Measurements from ENCODE around the gene RPS15.
A peak's percentile ranks its signal among the peaks of the same experiment; 100 is the strongest.

Gene RPS15

GRCh38 chr19:1457031-1457739 is 19.0 kb downstream of the RPS15 start:
- Histone ChIP-seq H3K27ac (ENCODE audit: low read depth, low read length) (no peak overlapping the region), H3K4me1 (ENCODE audit: control insufficient read depth, insufficient read depth, low read length) (no peaks in the 10 kb centered on the region), H3K4me3 (ENCODE audit: low read length) (no peak overlapping the region), H3K27me3 (ENCODE audit: control insufficient read depth, insufficient read depth, low read length) (peaks cover 43% of the 10 kb centered on the region), H3K36me3 (ENCODE audit: control insufficient read depth, insufficient read depth, low read length) (no peaks in the 10 kb centered on the region), H3K9ac (ENCODE audit: low read length) (no peak overlapping the region)

DNA sequence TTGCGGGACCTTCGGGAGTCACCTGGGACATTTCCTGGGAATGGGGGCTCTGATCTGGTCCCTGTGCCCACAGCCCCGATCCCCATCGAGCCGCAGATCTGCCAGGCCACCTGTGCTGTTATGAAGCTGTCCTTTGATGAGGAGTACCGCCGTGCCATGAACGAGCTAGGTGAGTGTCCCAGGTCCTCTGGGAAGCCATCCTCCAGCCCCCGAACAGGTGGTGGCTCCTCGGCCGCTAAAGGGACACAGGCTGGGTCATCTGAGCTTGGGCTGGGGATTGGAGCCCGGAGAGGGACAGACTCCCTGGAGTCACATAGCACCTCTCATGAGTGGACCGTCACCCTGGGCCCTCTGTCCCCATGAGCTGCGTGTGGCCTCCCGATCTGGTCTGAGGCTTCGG is 19.7 kb downstream of the RPS15 start:
- no peak overlapping the region for H3K27ac ChIP-seq (ENCODE audit: low read depth, low read length)
- no peaks in the 10 kb centered on the region for H3K36me3 ChIP-seq (ENCODE audit: control insufficient read depth, insufficient read depth, low read length)
- H3K9ac ChIP-seq (ENCODE audit: low read length) = no peak overlapping the region
- peaks cover 36% of the 10 kb centered on the region for H3K27me3 ChIP-seq (ENCODE audit: control insufficient read depth, insufficient read depth, low read length)
- H3K4me1 ChIP-seq (ENCODE audit: control insufficient read depth, insufficient read depth, low read length) = no peaks in the 10 kb centered on the region
- no peak overlapping the region for H3K4me3 ChIP-seq (ENCODE audit: low read length)

DNA sequence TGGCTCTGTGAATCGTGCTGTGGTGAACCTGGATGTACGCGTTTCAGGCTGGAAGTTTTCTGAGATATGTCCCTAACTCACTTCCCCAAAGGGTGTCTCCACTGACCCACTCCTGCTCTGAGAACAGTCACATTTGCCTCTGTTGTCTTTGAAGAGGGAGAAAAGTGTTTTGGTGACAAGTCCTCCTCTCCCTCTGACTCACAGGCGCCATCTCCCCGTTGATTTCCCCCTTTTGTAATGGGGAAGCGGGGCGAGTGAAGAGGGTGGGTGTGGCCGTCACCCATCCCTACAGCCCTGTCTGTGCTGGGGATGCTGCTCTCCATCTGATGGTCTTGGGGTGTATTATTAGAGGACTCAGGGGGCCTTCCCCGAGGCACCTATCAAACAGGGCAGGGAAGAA is 21.3 kb downstream of the RPS15 start:
- no peaks in the 10 kb centered on the region for H3K4me1 ChIP-seq (ENCODE audit: control insufficient read depth, insufficient read depth, low read length)
- no peak overlapping the region for H3K9ac ChIP-seq (ENCODE audit: low read length)
- H3K27ac ChIP-seq (ENCODE audit: low read depth, low read length) = no peak overlapping the region
- H3K4me3 ChIP-seq (ENCODE audit: low read length) = no peak overlapping the region
- H3K36me3 ChIP-seq (ENCODE audit: control insufficient read depth, insufficient read depth, low read length) = no peaks in the 10 kb centered on the region
- H3K27me3 ChIP-seq (ENCODE audit: control insufficient read depth, insufficient read depth, low read length) = peaks cover 24% of the 10 kb centered on the region

DNA sequence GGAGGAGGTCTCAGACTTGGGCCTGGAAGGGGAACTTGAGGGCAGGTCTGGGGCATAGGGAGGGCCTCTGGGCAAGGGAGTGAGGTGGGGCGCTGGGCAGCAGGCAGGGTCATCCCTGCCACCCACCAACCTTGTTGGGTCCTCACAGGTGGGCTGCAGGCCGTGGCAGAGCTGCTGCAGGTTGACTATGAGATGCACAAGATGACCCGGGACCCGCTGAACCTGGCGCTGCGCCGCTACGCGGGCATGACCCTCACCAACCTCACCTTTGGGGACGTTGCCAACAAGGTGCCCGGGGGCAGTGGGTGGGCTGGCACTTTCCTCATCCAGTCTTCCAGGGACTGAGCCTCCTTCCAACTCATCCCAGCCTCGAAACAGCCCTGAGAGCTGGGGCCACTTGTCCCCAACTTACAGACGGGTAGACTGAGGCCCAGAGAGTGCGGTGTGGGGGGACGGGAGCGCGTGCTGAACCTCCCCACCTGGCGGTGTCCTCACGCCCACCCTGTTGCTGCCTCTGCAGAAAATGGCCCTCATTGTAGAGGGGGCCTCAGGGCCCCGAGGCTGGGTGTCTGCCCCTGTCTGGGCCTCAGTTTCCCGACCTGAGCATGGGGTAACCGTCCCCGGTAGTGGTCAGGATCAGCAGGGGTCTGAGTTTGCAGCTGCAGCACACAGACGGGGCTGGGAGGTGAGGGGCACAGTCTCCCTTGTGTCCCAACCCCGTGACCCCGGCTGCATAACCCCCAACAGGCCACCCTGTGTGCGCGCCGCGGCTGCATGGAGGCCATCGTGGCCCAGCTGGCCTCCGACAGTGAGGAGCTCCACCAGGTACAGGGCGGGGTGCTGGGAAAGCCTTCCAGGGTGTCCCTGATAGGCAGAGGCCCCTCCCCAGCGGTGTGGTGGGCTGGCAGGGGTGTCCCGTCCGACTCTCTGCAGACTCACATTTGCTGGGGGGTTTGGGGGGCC is 22.1 kb downstream of the RPS15 start:
- H3K9ac ChIP-seq (ENCODE audit: low read length) = no peak overlapping the region
- no peaks in the 10 kb centered on the region for H3K36me3 ChIP-seq (ENCODE audit: control insufficient read depth, insufficient read depth, low read length)
- peaks cover 22% of the 10 kb centered on the region for H3K27me3 ChIP-seq (ENCODE audit: control insufficient read depth, insufficient read depth, low read length)

DNA sequence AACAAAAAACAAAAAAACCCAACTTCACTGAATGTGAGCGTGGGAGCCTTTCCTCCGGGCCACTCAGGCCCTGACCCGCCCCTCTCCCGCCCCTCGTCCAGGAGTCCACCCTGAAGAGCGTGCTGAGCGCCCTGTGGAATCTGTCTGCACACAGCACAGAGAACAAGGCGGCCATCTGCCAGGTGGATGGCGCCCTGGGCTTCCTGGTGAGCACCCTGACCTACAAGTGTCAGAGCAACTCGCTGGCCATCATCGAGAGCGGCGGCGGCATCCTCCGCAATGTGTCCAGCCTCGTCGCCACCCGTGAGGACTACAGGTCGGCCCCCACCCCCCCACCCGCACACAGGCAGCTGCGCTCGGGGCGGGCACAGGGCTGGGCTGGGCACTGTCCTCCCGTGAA is 23.7 kb downstream of the RPS15 start:
- Histone ChIP-seq H3K27ac (ENCODE audit: low read depth, low read length) (no peak overlapping the region), H3K9ac (ENCODE audit: low read length) (no peak overlapping the region), H3K27me3 (ENCODE audit: control insufficient read depth, insufficient read depth, low read length) (peaks cover 17% of the 10 kb centered on the region), H3K4me1 (ENCODE audit: control insufficient read depth, insufficient read depth, low read length) (no peaks in the 10 kb centered on the region), H3K36me3 (ENCODE audit: control insufficient read depth, insufficient read depth, low read length) (no peaks in the 10 kb centered on the region), H3K4me3 (ENCODE audit: low read length) (no peak overlapping the region)

More for the DNA sequence above, 22.1 kb downstream of the RPS15 start:
- no peak overlapping the region for H3K27ac ChIP-seq (ENCODE audit: low read depth, low read length)
- H3K4me3 ChIP-seq (ENCODE audit: low read length) = no peak overlapping the region
- no peaks in the 10 kb centered on the region for H3K4me1 ChIP-seq (ENCODE audit: control insufficient read depth, insufficient read depth, low read length)

DNA sequence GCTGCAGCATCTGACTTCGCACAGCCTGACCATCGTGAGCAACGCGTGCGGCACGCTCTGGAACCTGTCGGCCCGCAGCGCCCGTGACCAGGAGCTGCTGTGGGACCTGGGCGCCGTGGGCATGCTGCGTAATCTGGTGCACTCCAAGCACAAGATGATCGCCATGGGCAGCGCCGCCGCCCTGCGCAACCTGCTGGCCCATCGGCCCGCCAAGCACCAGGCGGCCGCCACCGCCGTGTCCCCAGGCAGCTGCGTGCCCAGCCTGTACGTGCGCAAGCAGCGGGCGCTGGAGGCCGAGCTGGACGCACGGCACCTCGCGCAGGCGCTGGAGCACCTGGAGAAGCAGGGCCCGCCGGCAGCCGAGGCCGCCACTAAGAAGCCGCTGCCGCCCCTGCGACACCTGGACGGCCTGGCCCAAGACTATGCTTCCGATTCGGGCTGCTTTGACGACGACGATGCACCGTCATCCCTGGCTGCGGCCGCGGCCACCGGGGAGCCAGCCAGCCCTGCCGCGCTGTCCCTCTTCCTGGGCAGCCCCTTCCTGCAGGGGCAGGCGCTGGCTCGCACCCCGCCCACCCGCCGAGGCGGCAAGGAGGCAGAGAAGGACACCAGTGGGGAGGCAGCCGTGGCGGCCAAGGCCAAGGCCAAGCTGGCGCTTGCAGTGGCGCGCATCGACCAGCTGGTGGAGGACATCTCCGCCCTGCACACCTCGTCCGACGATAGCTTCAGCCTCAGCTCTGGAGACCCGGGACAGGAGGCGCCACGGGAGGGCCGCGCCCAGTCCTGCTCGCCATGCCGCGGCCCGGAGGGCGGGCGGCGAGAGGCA is 27.2 kb downstream of the RPS15 start:
- Histone ChIP-seq H3K27ac (ENCODE audit: low read depth, low read length) (no peak overlapping the region), H3K4me3 (ENCODE audit: low read length) (no peak overlapping the region), H3K9ac (ENCODE audit: low read length) (no peak overlapping the region), H3K4me1 (ENCODE audit: control insufficient read depth, insufficient read depth, low read length) (no peaks in the 10 kb centered on the region), H3K36me3 (ENCODE audit: control insufficient read depth, insufficient read depth, low read length) (no peaks in the 10 kb centered on the region), H3K27me3 (ENCODE audit: control insufficient read depth, insufficient read depth, low read length) (peaks cover 27% of the 10 kb centered on the region)

DNA sequence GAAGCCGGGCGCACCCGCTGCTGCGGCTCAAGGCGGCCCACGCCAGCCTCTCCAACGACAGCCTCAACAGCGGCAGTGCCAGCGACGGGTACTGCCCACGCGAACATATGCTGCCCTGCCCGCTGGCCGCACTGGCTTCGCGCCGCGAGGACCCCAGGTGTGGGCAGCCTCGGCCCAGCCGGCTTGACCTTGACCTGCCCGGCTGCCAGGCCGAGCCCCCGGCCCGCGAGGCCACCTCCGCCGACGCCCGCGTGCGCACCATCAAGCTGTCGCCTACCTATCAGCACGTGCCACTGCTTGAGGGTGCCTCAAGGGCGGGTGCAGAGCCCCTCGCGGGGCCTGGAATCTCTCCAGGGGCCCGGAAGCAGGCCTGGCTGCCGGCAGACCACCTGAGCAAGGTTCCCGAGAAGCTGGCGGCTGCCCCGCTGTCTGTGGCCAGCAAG is 27.8 kb downstream of the RPS15 start:
- H3K4me3 ChIP-seq (ENCODE audit: low read length) = no peak overlapping the region
- peaks cover 33% of the 10 kb centered on the region for H3K27me3 ChIP-seq (ENCODE audit: control insufficient read depth, insufficient read depth, low read length)

DNA sequence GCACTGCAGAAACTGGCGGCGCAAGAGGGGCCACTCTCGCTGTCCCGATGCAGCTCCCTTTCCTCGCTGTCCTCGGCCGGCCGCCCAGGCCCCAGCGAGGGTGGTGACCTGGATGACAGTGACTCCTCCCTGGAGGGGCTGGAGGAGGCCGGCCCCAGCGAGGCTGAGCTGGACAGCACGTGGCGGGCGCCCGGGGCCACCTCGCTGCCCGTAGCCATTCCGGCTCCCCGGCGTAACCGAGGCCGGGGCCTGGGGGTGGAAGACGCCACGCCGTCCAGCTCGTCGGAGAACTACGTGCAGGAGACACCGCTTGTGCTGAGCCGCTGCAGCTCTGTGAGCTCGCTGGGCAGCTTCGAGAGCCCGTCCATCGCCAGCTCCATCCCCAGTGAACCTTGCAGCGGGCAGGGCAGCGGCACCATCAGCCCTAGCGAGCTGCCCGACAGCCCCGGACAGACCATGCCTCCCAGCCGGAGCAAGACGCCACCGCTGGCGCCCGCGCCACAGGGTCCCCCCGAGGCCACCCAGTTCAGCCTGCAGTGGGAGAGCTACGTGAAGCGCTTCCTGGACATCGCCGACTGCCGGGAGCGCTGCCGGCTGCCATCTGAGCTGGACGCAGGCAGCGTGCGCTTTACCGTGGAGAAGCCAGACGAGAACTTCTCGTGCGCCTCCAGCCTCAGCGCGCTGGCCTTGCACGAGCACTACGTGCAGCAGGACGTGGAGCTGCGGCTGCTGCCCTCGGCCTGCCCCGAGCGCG is 28.4 kb downstream of the RPS15 start:
- H3K9ac ChIP-seq (ENCODE audit: low read length) = no peak overlapping the region
- H3K27me3 ChIP-seq (ENCODE audit: control insufficient read depth, insufficient read depth, low read length) = peaks cover 39% of the 10 kb centered on the region
- no peak overlapping the region for H3K4me3 ChIP-seq (ENCODE audit: low read length)
- no peaks in the 10 kb centered on the region for H3K36me3 ChIP-seq (ENCODE audit: control insufficient read depth, insufficient read depth, low read length)
- H3K4me1 ChIP-seq (ENCODE audit: control insufficient read depth, insufficient read depth, low read length) = peaks cover 7% of the 10 kb centered on the region
- H3K27ac ChIP-seq (ENCODE audit: low read depth, low read length) = no peak overlapping the region

More for the DNA sequence above, 27.8 kb downstream of the RPS15 start:
- peaks cover 3% of the 10 kb centered on the region for H3K4me1 ChIP-seq (ENCODE audit: control insufficient read depth, insufficient read depth, low read length)
- no peak overlapping the region for H3K27ac ChIP-seq (ENCODE audit: low read depth, low read length)
- H3K9ac ChIP-seq (ENCODE audit: low read length) = no peak overlapping the region
- no peaks in the 10 kb centered on the region for H3K36me3 ChIP-seq (ENCODE audit: control insufficient read depth, insufficient read depth, low read length)

- H3K27me3 ChIP-seq (ENCODE audit: control insufficient read depth, insufficient read depth, low read length) = peaks cover 44% of the 10 kb centered on the region
Observed at GRCh38 chr19:1467215-1467489, 29.0 kb downstream of the RPS15 start.

DNA sequence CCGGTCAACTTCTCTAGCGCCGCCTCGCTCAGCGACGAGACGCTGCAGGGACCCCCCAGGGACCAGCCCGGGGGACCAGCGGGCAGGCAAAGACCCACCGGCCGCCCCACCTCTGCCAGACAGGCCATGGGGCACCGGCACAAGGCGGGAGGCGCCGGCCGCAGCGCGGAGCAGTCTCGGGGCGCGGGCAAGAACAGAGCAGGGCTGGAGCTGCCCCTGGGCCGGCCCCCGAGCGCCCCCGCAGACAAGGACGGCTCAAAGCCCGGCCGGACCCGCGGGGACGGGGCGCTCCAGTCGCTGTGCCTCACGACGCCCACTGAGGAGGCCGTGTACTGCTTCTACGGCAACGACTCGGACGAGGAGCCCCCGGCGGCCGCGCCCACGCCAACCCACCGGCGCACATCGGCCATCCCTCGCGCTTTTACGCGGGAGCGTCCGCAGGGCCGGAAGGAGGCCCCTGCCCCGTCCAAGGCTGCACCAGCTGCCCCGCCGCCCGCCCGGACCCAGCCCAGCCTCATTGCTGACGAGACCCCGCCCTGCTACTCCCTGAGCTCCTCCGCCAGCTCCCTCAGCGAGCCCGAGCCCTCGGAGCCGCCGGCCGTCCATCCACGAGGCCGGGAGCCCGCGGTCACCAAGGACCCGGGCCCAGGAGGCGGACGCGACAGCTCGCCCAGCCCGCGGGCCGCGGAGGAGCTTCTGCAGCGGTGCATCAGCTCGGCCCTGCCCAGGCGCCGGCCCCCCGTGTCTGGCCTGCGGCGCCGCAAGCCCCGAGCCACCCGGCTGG is 29.5 kb downstream of the RPS15 start:
- no peaks in the 10 kb centered on the region for H3K36me3 ChIP-seq (ENCODE audit: control insufficient read depth, insufficient read depth, low read length)
- H3K27me3 ChIP-seq (ENCODE audit: control insufficient read depth, insufficient read depth, low read length) = peaks cover 50% of the 10 kb centered on the region
- H3K4me1 ChIP-seq (ENCODE audit: control insufficient read depth, insufficient read depth, low read length) = peaks cover 7% of the 10 kb centered on the region
- peak overlapping the region; percentile 21 for H3K4me3 ChIP-seq (ENCODE audit: low read length)
- no peak overlapping the region for H3K9ac ChIP-seq (ENCODE audit: low read length)
- no peak overlapping the region for H3K27ac ChIP-seq (ENCODE audit: low read depth, low read length)

More at GRCh38 chr19:1467215-1467489, 29.0 kb downstream of the RPS15 start:
- Histone ChIP-seq H3K9ac (ENCODE audit: low read length) (no peak overlapping the region), H3K4me1 (ENCODE audit: control insufficient read depth, insufficient read depth, low read length) (peaks cover 7% of the 10 kb centered on the region), H3K27ac (ENCODE audit: low read depth, low read length) (no peak overlapping the region), H3K36me3 (ENCODE audit: control insufficient read depth, insufficient read depth, low read length) (no peaks in the 10 kb centered on the region), H3K4me3 (ENCODE audit: low read length) (no peak overlapping the region)

DNA sequence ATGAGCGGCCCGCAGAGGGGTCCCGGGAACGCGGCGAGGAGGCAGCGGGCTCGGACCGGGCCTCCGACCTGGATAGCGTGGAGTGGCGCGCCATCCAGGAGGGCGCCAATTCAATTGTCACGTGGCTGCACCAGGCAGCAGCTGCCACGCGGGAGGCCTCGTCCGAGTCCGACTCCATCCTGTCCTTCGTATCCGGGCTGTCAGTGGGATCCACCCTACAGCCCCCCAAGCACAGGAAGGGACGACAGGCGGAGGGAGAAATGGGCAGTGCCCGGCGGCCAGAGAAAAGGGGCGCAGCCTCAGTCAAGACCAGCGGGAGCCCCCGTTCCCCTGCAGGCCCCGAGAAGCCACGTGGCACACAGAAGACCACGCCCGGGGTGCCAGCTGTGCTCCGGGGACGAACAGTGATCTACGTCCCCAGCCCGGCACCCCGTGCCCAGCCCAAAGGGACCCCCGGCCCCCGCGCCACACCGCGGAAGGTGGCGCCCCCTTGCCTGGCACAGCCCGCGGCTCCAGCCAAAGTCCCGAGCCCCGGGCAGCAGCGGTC is 30.2 kb downstream of the RPS15 start:
- Histone ChIP-seq H3K4me1 (ENCODE audit: control insufficient read depth, insufficient read depth, low read length) (peaks cover 7% of the 10 kb centered on the region), H3K36me3 (ENCODE audit: control insufficient read depth, insufficient read depth, low read length) (no peaks in the 10 kb centered on the region), H3K9ac (ENCODE audit: low read length) (no peak overlapping the region), H3K27ac (ENCODE audit: low read depth, low read length) (no peak overlapping the region), H3K4me3 (ENCODE audit: low read length) (peak overlapping the region; percentile 21), H3K27me3 (ENCODE audit: control insufficient read depth, insufficient read depth, low read length) (peaks cover 55% of the 10 kb centered on the region)

Data from rectal smooth muscle tissue (tissue), 1 donor.